Measurements from ENCODE around the gene QRICH2. TPM values are rescaled to one million over a fixed set of nuclear protein-coding genes. Genes with fewer than 3 reads are reported as not detected.

QRICH2 gene, protein sequence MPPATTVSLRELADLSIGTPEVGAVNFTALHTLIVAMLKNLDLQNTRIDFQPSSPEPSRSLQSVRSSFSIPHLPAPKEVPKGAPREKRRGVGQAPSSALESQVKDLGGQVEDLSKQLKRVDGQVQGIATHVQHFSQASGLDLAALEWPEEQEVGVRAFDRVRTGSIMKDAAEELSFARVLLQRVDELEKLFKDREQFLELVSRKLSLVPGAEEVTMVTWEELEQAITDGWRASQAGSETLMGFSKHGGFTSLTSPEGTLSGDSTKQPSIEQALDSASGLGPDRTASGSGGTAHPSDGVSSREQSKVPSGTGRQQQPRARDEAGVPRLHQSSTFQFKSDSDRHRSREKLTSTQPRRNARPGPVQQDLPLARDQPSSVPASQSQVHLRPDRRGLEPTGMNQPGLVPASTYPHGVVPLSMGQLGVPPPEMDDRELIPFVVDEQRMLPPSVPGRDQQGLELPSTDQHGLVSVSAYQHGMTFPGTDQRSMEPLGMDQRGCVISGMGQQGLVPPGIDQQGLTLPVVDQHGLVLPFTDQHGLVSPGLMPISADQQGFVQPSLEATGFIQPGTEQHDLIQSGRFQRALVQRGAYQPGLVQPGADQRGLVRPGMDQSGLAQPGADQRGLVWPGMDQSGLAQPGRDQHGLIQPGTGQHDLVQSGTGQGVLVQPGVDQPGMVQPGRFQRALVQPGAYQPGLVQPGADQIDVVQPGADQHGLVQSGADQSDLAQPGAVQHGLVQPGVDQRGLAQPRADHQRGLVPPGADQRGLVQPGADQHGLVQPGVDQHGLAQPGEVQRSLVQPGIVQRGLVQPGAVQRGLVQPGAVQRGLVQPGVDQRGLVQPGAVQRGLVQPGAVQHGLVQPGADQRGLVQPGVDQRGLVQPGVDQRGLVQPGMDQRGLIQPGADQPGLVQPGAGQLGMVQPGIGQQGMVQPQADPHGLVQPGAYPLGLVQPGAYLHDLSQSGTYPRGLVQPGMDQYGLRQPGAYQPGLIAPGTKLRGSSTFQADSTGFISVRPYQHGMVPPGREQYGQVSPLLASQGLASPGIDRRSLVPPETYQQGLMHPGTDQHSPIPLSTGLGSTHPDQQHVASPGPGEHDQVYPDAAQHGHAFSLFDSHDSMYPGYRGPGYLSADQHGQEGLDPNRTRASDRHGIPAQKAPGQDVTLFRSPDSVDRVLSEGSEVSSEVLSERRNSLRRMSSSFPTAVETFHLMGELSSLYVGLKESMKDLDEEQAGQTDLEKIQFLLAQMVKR (N-terminal part only)
- total RNA-seq: 1.1 and 2.2 TPM in 2 replicates

DNA sequence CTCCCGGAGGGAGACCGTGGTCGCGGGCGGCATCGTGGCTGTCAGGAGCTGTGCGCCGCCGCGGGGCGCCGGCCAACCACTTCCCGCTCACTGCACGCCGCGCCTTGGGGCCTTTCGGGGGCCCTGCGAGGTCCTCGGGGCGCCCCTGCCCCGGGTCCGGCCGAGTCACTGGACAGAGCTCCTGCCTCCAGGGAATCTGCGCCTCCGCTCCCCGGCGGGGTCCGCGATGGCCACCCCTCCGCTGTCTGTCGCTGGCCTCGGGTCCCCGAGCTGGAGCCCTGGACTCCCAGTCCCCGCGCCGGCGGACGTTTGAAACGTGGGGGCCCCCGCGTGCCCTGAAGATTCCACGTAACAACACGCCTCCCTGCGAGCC is at the start of gene QRICH2:
Gene QRICH2, minus strand, starts transcription at position 311 of the 373 bp plus-strand sequence. Its CDS starts 278 bp downstream, at position 33.

DNA sequence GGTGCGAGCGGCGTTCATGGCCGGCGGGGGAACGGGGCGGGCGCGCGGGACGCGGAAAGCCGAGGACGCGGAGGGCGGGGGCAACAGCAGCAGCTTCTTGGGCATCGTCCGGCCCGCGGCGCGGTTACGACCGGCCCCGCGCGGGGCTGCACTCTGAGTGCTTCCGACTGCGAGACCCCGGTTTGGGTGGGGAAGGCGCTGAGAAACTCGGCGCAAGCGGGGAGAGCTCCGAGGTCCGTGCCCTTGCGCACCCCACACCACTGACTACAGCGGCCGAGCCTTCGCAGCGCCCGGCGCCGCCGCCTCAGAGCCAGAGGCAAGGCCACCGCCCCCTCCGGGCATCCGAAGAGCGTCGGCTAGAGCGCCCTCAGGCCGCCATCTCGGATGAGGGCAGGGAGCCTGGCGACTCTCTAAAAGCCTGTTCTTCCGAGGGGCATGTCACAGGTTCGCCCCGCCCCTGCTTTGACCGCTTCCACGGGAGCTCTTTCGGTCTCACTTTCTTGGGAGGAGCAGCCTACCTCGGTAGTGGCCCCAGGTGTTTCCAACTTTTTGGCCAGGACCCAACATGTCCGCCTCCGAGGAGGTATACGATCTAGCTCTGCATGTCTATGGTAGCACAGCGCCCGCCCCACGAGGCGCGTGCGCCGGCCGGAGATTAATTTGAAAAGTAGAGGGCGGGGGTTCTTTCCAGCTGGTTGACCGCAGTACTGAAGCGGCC is 45.7 kb upstream of the QRICH2 start, which contains the start of gene PRPSAP1:
Gene PRPSAP1, minus strand, starts transcription at position 318 of the 718 bp plus-strand sequence. Its CDS starts 213 bp downstream, at position 105.

DNA sequence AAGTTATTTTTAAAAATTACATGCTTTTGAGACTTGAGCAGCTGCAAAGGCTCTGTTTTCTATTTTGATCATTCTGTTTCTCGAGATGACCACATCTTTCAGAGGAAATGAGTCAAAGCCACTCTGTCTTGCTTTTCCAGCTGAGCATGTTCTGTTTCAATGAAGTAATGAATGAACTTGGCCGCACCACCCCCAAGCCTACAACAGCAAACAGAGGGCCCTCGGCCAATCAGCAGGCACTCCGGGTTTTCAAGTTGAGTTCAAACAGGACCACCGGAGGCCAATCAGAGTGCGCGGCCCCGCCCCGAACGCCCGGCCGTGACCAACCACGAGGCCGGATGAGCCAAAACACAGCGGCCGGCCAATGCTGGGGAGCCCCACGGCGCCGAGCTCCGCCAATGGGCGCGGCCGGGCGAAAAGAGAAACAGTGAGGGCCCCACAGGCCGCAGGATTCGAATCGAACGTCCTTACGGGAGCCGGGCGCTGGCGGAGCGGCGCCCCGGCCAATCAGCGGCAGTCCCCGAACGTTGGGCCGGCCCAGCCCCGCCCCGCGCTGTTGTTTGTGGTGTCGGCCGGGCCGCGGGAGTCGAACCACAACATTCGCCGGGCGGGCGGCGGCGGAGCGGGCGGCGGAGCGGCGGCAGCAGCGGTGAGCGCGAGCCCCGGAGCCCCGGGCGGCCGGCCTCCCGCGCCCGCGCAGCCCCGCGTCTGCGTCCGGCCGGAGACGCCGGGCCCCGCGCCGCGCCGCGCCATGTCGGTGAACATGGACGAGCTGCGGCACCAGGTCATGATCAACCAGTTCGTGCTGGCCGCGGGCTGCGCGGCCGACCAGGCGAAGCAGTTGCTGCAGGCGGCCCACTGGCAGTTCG is 43.1 kb downstream of the QRICH2 start, which contains the start of gene UBALD2:
Gene UBALD2, plus strand, starts transcription at position 594 of the 869 bp plus-strand sequence. Its CDS starts 158 bp downstream, at position 752.

DNA sequence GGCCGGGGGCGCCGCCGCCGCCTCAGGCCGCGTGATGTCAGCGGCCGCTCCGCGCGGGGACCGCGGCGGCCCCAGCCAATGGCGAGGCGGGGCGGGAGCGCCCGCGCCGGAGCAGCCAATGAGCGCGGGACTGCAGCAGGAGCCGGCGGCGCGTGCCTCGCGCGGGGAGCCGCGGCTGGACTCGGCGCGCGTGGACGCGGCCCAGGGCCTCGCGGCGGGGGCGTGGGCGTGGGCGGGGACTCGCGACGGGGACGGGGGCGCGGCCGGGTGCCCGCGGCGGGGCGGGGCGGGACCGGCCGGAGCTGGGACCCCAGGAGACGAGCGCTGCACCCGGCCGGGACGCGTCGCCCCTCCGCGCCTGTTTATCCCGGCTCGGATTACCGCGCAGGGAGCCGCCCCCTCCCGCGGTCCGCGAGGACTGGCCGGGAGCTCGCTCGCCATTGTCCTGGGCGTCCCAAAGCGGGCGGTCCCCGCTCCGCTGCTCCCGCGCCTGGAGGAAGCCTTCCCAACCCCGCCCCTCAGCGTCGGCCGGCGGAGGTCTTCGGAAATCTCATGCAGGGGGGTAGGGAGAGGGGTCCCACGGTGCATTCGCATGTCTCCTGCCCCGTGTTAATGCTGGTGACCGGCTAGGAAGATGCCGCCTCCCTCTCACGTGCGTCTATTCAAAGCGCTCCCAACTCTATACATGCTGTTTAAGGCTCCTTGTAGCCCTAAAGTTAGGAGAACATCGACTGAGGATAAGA is 67.4 kb downstream of the QRICH2 start, which contains the start of gene RNF157:
Gene RNF157, minus strand, starts transcription at position 33 of the 743 bp plus-strand sequence. CDS start 253 bp downstream, outside the sequence.

Small RNAs within 50 kb of the gene (small RNA-seq; reads per million reads assigned to genes)
- not detected for gene RF00019
- not detected for gene RNU6-24P

Other genes starting within 250 kb of the QRICH2 start
- gene SRP68, start 235.8 kb downstream of the QRICH2 start, total RNA-seq: 23.1 and 28.5 TPM in 2 replicates
- 0.37 TPM in 1 of 2 replicates, not detected in the other for gene GALR2, start 233.5 kb downstream of the QRICH2 start, total RNA-seq
- gene ZACN, start 229.1 kb downstream of the QRICH2 start, total RNA-seq: not detected in 2 replicates
- 62.5 and 70.6 TPM in 2 replicates for gene EXOC7, start 204.5 kb downstream of the QRICH2 start, total RNA-seq
- gene FOXJ1, start 167.0 kb downstream of the QRICH2 start, total RNA-seq: under 0.01 TPM in 1 of 2 replicates, not detected in the other
- gene RNF157, start 67.8 kb downstream of the QRICH2 start, total RNA-seq: 0.98 and 7.3 TPM in 2 replicates
- 6.6 and 7.2 TPM in 2 replicates for gene UBALD2, start 42.9 kb downstream of the QRICH2 start, total RNA-seq
- 30.9 and 42.6 TPM in 2 replicates for gene PRPSAP1, start 45.6 kb upstream of the QRICH2 start, total RNA-seq
- 32.0 and 58.6 TPM in 2 replicates for gene SPHK1, start 76.3 kb upstream of the QRICH2 start, total RNA-seq
- 15.1 and 27.4 TPM in 2 replicates for gene UBE2O, start 144.9 kb upstream of the QRICH2 start, total RNA-seq
- under 0.01 TPM in 1 of 2 replicates, not detected in the other for gene AANAT, start 159.3 kb upstream of the QRICH2 start, total RNA-seq
- gene RHBDF2, start 193.1 kb upstream of the QRICH2 start, total RNA-seq: 1.1 and 5.1 TPM in 2 replicates
- gene CYGB, start 229.4 kb upstream of the QRICH2 start, total RNA-seq: 13.9 and 19.1 TPM in 2 replicates
- gene PRCD, start 231.8 kb upstream of the QRICH2 start, total RNA-seq: 4.0 and 4.1 TPM in 2 replicates

Measured in subcutaneous preadipocyte (primary cell).